Suprapubic skin (tissue), 4 donors: ENCODE data around the gene IRAK1.

Experiments used
- EP300 ChIP-seq: sonication (generic); formaldehyde crosslinking; IDR thresholded peaks from one replicate; pipeline ENCODE4 v1.6.1; 2017; ENCODE audit warnings: antibody characterized with exemption
- POLR2A ChIP-seq, 2 donors: fragments of 450-650 bp; IDR thresholded peaks; one replicate each; pipeline ENCODE4 v1.6.1; 2017; ENCODE audit warnings: antibody characterized with exemption in 2 of 2, mild to moderate bottlenecking in 2 of 2, moderate library complexity in 2 of 2
- POLR2AphosphoS5 ChIP-seq, 3 donors: sonication (generic); formaldehyde crosslinking; IDR thresholded peaks; one replicate each; pipeline ENCODE4 v1.6.1; 2017; ENCODE audit warnings: antibody characterized with exemption in 3 of 3
- TF ChIP-seq, protein P1 (sequence below), 2 donors: fragments of 200-600 bp in 1 of 2; fragments of 450-650 bp in 1 of 2; sonication (generic) in 1 of 2; IDR thresholded peaks; one replicate each; pipeline ENCODE4 v1.5.1; 2016 to 2019; ENCODE audit warnings: antibody characterized with exemption in 2 of 2, mild to moderate bottlenecking in 1 of 2, moderate library complexity in 1 of 2

DNA sequence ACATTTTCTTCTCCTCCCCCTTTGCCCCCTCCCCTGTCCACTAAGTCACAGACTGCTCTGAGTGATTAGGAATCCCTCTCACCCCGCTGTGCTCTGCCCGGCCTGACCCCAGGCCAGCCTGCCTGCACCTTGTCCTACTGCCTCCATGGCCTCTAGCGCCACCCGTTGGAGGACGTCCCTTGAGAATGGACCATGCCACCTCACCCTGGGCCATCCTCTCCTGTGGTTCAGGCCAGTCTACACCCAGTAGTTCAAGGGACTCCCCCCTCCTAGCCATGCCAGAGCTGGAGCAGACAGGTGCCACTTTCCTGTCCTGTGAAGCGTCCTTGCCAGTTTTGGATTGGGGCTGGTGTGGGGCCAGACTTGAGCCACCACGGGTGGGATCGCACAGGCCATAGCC lies 9.7 kb upstream of the IRAK1 start:
- TF ChIP-seq EP300, result no peak
- no peak for TF ChIP-seq POLR2A (IDR thresholded peaks at IDR 0.05)
- TF ChIP-seq, protein P1, sequence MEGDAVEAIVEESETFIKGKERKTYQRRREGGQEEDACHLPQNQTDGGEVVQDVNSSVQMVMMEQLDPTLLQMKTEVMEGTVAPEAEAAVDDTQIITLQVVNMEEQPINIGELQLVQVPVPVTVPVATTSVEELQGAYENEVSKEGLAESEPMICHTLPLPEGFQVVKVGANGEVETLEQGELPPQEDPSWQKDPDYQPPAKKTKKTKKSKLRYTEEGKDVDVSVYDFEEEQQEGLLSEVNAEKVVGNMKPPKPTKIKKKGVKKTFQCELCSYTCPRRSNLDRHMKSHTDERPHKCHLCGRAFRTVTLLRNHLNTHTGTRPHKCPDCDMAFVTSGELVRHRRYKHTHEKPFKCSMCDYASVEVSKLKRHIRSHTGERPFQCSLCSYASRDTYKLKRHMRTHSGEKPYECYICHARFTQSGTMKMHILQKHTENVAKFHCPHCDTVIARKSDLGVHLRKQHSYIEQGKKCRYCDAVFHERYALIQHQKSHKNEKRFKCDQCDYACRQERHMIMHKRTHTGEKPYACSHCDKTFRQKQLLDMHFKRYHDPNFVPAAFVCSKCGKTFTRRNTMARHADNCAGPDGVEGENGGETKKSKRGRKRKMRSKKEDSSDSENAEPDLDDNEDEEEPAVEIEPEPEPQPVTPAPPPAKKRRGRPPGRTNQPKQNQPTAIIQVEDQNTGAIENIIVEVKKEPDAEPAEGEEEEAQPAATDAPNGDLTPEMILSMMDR (IDR thresholded peaks at IDR 0.05), result no peak
- TF ChIP-seq POLR2AphosphoS5 (IDR thresholded peaks at IDR 0.05), result no peak
